WTC11 (cell line): Measurements from ENCODE around the gene PTPRF. TPM values are rescaled to one million over a fixed set of nuclear protein-coding genes. Genes with fewer than 3 reads are reported as not detected.

ENCODE experiments used
- ATAC-seq: fragments of 200-7000 bp; cut with Tn5 transposase; 2 replicates; pipeline ENCODE4 v1.10.0; 2021; ENCODE audit warnings: mild to moderate bottlenecking, moderate library complexity
- CTCF ChIA-PET: fragments of 300-600 bp; sonication (Branson Sonifier 250); formaldehyde crosslinking; loops from one replicate; lab custom pipeline; 2021; ENCODE audit warnings: antibody characterized with exemption; lab: Charles Lee
- POLR2A ChIA-PET: fragments of 350-600 bp; sonication (Branson Sonifier 250); formaldehyde crosslinking; loops from one replicate; lab custom pipeline; 2021; ENCODE audit warnings: antibody characterized with exemption; lab: Charles Lee
- DNase-seq: peaks from one replicate; pipeline ENCODE4 v3.0.0; 2021; ENCODE audit warnings: low spot score
- H3K27ac Mint-ChIP-seq: 2 replicates; pipeline ENCODE4 v1.8.0; 2021; ENCODE audit warnings: mixed read lengths
- H3K27me3 Mint-ChIP-seq: 2 replicates; pipeline ENCODE4 v1.8.0; 2021; ENCODE audit warnings: low read depth, mild to moderate bottlenecking, moderate library complexity, mixed read lengths
- H3K36me3 Mint-ChIP-seq: 2 replicates; pipeline ENCODE4 v1.8.0; 2021; ENCODE audit warnings: mixed read lengths
- H3K4me1 Mint-ChIP-seq: 2 replicates; pipeline ENCODE4 v1.8.0; 2022; ENCODE audit warnings: mixed read lengths
- H3K4me3 Mint-ChIP-seq: 2 replicates; pipeline ENCODE4 v1.8.0; 2021; ENCODE audit warnings: mild to moderate bottlenecking, moderate library complexity, mixed read lengths
- H3K9me3 Mint-ChIP-seq: 2 replicates; pipeline ENCODE4 v1.8.0; 2021; ENCODE audit warnings: mixed read lengths
- AR ChIP-seq: fragments of 250-450 bp; sonication (Bioruptor Pico); IDR thresholded peaks from 2 replicates; pipeline ENCODE4 v1.9.0; 2021; ENCODE audit warnings: mild to moderate bottlenecking
- CBFB ChIP-seq: sonication (generic); formaldehyde crosslinking; IDR thresholded peaks from 2 replicates; pipeline ENCODE4 v1.8.1; 2022; ENCODE audit warnings: mild to moderate bottlenecking, low read depth, missing genetic modification reagents
- ELF4 ChIP-seq: sonication (generic); formaldehyde crosslinking; IDR thresholded peaks from 2 replicates; pipeline ENCODE4 v1.8.1; 2022; ENCODE audit warnings: low read depth, mild to moderate bottlenecking, moderate library complexity, missing genetic modification reagents
- EMX1 ChIP-seq: fragments of 250-450 bp; sonication (Bioruptor Pico); IDR thresholded peaks from 2 replicates; pipeline ENCODE4 v1.8.0; 2021; ENCODE audit warnings: mild to moderate bottlenecking
- FOXJ3 ChIP-seq: sonication (generic); formaldehyde crosslinking; IDR thresholded peaks from 2 replicates; pipeline ENCODE4 v1.9.0; 2021; ENCODE audit warnings: missing genetic modification reagents, mild to moderate bottlenecking, borderline replicate concordance
- FOXK1 ChIP-seq: sonication (generic); formaldehyde crosslinking; IDR thresholded peaks from 2 replicates; pipeline ENCODE4 v1.8.0; 2022; ENCODE audit warnings: mild to moderate bottlenecking, moderate library complexity, missing genetic modification reagents
- FOXP1 ChIP-seq: sonication (generic); formaldehyde crosslinking; IDR thresholded peaks from 2 replicates; pipeline ENCODE4 v1.8.0; 2022; ENCODE audit warnings: missing genetic modification reagents, mild to moderate bottlenecking, moderate library complexity, borderline replicate concordance
- KAT7 ChIP-seq: sonication (generic); formaldehyde crosslinking; IDR thresholded peaks from 2 replicates; pipeline ENCODE4 v1.8.1; 2023; ENCODE audit warnings: missing genetic modification reagents, mild to moderate bottlenecking, borderline replicate concordance
- MAX ChIP-seq: sonication (generic); formaldehyde crosslinking; IDR thresholded peaks from 2 replicates; pipeline ENCODE4 v1.8.0; 2022; ENCODE audit warnings: mild to moderate bottlenecking, missing genetic modification reagents
- MLX ChIP-seq: sonication (generic); formaldehyde crosslinking; IDR thresholded peaks from 2 replicates; pipeline ENCODE4 v1.8.1; 2023; ENCODE audit warnings: mild to moderate bottlenecking, missing genetic modification reagents, moderate library complexity
- MYBL2 ChIP-seq: sonication (generic); formaldehyde crosslinking; IDR thresholded peaks from 2 replicates; pipeline ENCODE4 v1.8.1; 2023; ENCODE audit warnings: mild to moderate bottlenecking, moderate library complexity, missing genetic modification reagents
- NFYB ChIP-seq: sonication (generic); formaldehyde crosslinking; conservative IDR thresholded peaks from 2 replicates; pipeline ENCODE4 v1.8.0; 2022; ENCODE audit warnings: low read depth, missing genetic modification reagents
- NR1H2 ChIP-seq: sonication (generic); formaldehyde crosslinking; IDR thresholded peaks from 2 replicates; pipeline ENCODE4 v1.9.0; 2021; ENCODE audit warnings: mild to moderate bottlenecking, moderate library complexity, missing genetic modification reagents
- NR2C2 ChIP-seq: sonication (generic); formaldehyde crosslinking; IDR thresholded peaks from 2 replicates; pipeline ENCODE4 v1.8.0; 2022; ENCODE audit warnings: mild to moderate bottlenecking, missing genetic modification reagents
- NR3C1 ChIP-seq: sonication (generic); formaldehyde crosslinking; conservative IDR thresholded peaks from 2 replicates; pipeline ENCODE4 v1.8.1; 2023; ENCODE audit warnings: low read depth, mild to moderate bottlenecking, missing genetic modification reagents
- SMAD4 ChIP-seq: sonication (generic); formaldehyde crosslinking; IDR thresholded peaks from 2 replicates; pipeline ENCODE4 v1.8.0; 2022; ENCODE audit warnings: mild to moderate bottlenecking, missing genetic modification reagents
- SOX15 ChIP-seq: fragments of 250-450 bp; sonication (Bioruptor Pico); IDR thresholded peaks from 2 replicates; pipeline ENCODE4 v1.9.0; 2021; ENCODE audit warnings: mild to moderate bottlenecking
- TCF7 ChIP-seq: sonication (generic); formaldehyde crosslinking; IDR thresholded peaks from 2 replicates; pipeline ENCODE4 v1.8.0; 2022; ENCODE audit warnings: mild to moderate bottlenecking, low read depth, missing genetic modification reagents, moderate library complexity
- TEAD4 ChIP-seq: sonication (generic); formaldehyde crosslinking; IDR thresholded peaks from 2 replicates; pipeline ENCODE4 v1.8.0; 2022; ENCODE audit warnings: mild to moderate bottlenecking, missing genetic modification reagents
- USF1 ChIP-seq: sonication (generic); formaldehyde crosslinking; IDR thresholded peaks from 2 replicates; pipeline ENCODE4 v1.8.0; 2022; ENCODE audit warnings: mild to moderate bottlenecking, missing genetic modification reagents
- ZNF121 ChIP-seq: sonication (generic); formaldehyde crosslinking; IDR thresholded peaks from 2 replicates; pipeline ENCODE4 v1.8.0; 2023; ENCODE audit warnings: missing genetic modification reagents
- ZNF219 ChIP-seq: sonication (generic); formaldehyde crosslinking; IDR thresholded peaks from 2 replicates; pipeline ENCODE4 v1.8.0; 2023; ENCODE audit warnings: missing genetic modification reagents, mild to moderate bottlenecking, borderline replicate concordance
- ZNF281 ChIP-seq: sonication (generic); formaldehyde crosslinking; IDR thresholded peaks from 2 replicates; pipeline ENCODE4 v1.8.0; 2023; ENCODE audit warnings: mild to moderate bottlenecking, missing genetic modification reagents
- ZNF396 ChIP-seq: fragments of 250-450 bp; sonication (Bioruptor Pico); IDR thresholded peaks from 2 replicates; pipeline ENCODE4 v1.8.0; 2021; ENCODE audit warnings: mild to moderate bottlenecking, moderate library complexity, borderline replicate concordance
- ZNF425 ChIP-seq: fragments of 250-450 bp; sonication (Bioruptor Pico); conservative IDR thresholded peaks from 2 replicates; pipeline ENCODE4 v1.9.0; 2021; ENCODE audit warnings: mild to moderate bottlenecking
- ZNF671 ChIP-seq: fragments of 250-450 bp; sonication (Bioruptor Pico); IDR thresholded peaks from 2 replicates; pipeline ENCODE4 v1.8.0; 2021; ENCODE audit warnings: mild to moderate bottlenecking
- total RNA-seq: library from RNA; stranded (reverse); gene quantifications from 3 replicates; pipeline ENCODE4 v1.2.3, GENCODE V29; 2021

PTPRF gene
- total RNA-seq, 1 experiment from 2014 or later: 248 TPM

- ChIA-PET CTCF (interaction anchor here (1.2 kb wide), 1 partner anchor 60 kb away, joined by 3 read pairs; no protein-coding TSS in a partner anchor), POLR2A (interaction anchor here (0.6 kb wide), 1 partner anchor 138 kb away, joined by 3 read pairs; no protein-coding TSS in a partner anchor)
- H3K36me3 Mint-ChIP-seq: peaks cover 36% of the 10 kb centered on the region
- H3K9me3 Mint-ChIP-seq: no peaks in the 10 kb centered on the region
- DNase-seq (no peak), ATAC-seq (no peak)
- no peak overlapping the region for H3K4me3 Mint-ChIP-seq
- H3K27ac Mint-ChIP-seq: no peak overlapping the region
- no peaks in the 10 kb centered on the region for H3K27me3 Mint-ChIP-seq
- H3K4me1 Mint-ChIP-seq: no peaks in the 10 kb centered on the region
- no peak for TF ChIP-seq EMX1
- no peak for TF ChIP-seq ZNF671 (CRISPR knock-in tag)
- TF ChIP-seq TEAD4: no peak
- TF ChIP-seq SMAD4: no peak
- no peak for TF ChIP-seq SOX15
- TF ChIP-seq ZNF219: no peak
- no peak for TF ChIP-seq ZNF396
- TF ChIP-seq ZNF281 (CRISPR knock-in tag): no peak
- TF ChIP-seq KAT7 (CRISPR knock-in tag): no peak
- no peak for TF ChIP-seq NR3C1 (CRISPR knock-in tag)
Measured at GRCh38 chr1:43592974-43593683, 62.4 kb downstream of the PTPRF start.

GRCh38 chr1:43596579-43596978 lies 65.9 kb downstream of the PTPRF start:
- CTCF ChIA-PET: interaction anchor here (0.6 to 1.6 kb wide), 3 partner anchors 28 to 83 kb away, joined by 3 to 4 read pairs (median 3); no protein-coding TSS in a partner anchor
- Mint-ChIP-seq H3K9me3 (no peaks in the 10 kb centered on the region), H3K4me1 (no peaks in the 10 kb centered on the region), H3K4me3 (no peak overlapping the region), H3K27ac (no peak overlapping the region), H3K36me3 (peaks cover 24% of the 10 kb centered on the region), H3K27me3 (no peaks in the 10 kb centered on the region)
- POLR2A ChIA-PET: interaction anchor here (1.5 kb wide), 1 partner anchor 53 kb away, joined by 3 read pairs; the partner anchor contains the start of gene KDM4A
- ATAC-seq: no peak
- DNase-seq: no peak
- no peak for TF ChIP-seq MAX (CRISPR knock-in tag)
- TF ChIP-seq FOXK1 (CRISPR knock-in tag): no peak
- TF ChIP-seq MLX: no peak
- TF ChIP-seq CBFB: no peak
- TF ChIP-seq ZNF121 (CRISPR knock-in tag): no peak
- TF ChIP-seq ELF4: no peak
- no peak for TF ChIP-seq AR (CRISPR knock-in tag)
- TF ChIP-seq NFYB (CRISPR knock-in tag): no peak
- TF ChIP-seq FOXP1 (CRISPR knock-in tag): no peak
- no peak for TF ChIP-seq ZNF396
- no peak for TF ChIP-seq TCF7 (CRISPR knock-in tag)
- no peak for TF ChIP-seq MYBL2
- TF ChIP-seq FOXJ3 (CRISPR knock-in tag): no peak
- no peak for TF ChIP-seq ZNF425 (CRISPR knock-in tag)
- TF ChIP-seq NR1H2 (CRISPR knock-in tag): no peak
- TF ChIP-seq USF1 (CRISPR knock-in tag): no peak
- TF ChIP-seq NR2C2 (CRISPR knock-in tag): no peak
